NCI-H128 (cell line): ENCODE data around the gene LRFN2.

Source experiments
- DNase-seq: peaks from one replicate; lab custom pipeline; 2025; ENCODE audit not compliant: unreplicated experiment; lab: John Stamatoyannopoulos, UW

The LRFN2 gene

GRCh38 chr6:40353197-40353966, 233.8 kb downstream of the LRFN2 start:
- DNase-seq, result no peak

- DNase-seq, result no peak
Observed at GRCh38 chr6:40352527-40353170, 234.5 kb downstream of the LRFN2 start.

GRCh38 chr6:40352006-40352405, 235.2 kb downstream of the LRFN2 start:
- no peak for DNase-seq

GRCh38 chr6:40350747-40351217, 236.4 kb downstream of the LRFN2 start:
- no peak for DNase-seq

- no peak for DNase-seq
Observed at GRCh38 chr6:40349901-40350746, 237.0 kb downstream of the LRFN2 start.

- DNase-seq, result no peak
Observed at GRCh38 chr6:40349123-40349900, 237.9 kb downstream of the LRFN2 start.

- DNase-seq, result no peak
Observed at GRCh38 chr6:40348591-40348990, 238.6 kb downstream of the LRFN2 start.

- DNase-seq, result no peak
Observed at GRCh38 chr6:40347571-40348011, 239.6 kb downstream of the LRFN2 start.

GRCh38 chr6:40346246-40346645, 240.9 kb downstream of the LRFN2 start:
- no peak for DNase-seq

- no peak for DNase-seq
Observed at GRCh38 chr6:40344566-40345167, 242.5 kb downstream of the LRFN2 start.

GRCh38 chr6:40343877-40344565, 243.1 kb downstream of the LRFN2 start:
- no peak for DNase-seq

- DNase-seq, result no peak
Observed at GRCh38 chr6:40343318-40343876, 243.8 kb downstream of the LRFN2 start.

GRCh38 chr6:40342723-40343122, 244.4 kb downstream of the LRFN2 start:
- DNase-seq, result no peak

- no peak for DNase-seq
Observed at GRCh38 chr6:40341726-40342125, 245.4 kb downstream of the LRFN2 start.
